ENCODE data around the gene PCGF6. TPM values are rescaled to one million over a fixed set of nuclear protein-coding genes. Genes with fewer than 3 reads are reported as not detected.
"Not testable (repeated sequence)": the region's sequence is repeated elsewhere in the genome, so short reads cannot be mapped to it uniquely, and the experiment has no call there.

PCGF6 gene
- total RNA-seq, 1 experiment from 2014 or later: 15.1 TPM

DNA sequence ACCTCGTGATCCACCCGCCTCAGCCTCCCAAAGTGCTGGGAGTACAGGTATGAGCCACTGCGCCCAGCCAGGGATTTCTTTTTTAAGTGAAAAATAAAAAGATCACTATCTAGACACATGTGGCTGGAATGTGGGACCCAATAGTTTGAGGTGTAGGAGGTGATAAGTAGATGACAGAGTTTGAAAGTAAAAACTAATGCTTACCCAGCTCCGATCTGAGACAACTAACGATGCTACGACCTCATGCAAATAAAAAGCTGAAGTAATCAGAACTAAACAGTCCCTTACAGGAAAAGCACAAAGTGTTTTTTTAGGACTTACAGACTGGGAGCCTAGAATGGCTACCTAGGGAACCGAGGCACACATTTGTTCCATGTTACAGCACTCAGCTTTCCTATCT is 23.0 kb downstream of the PCGF6 start:
- DNase-seq (ENCODE audit: low read depth): no peak

DNA sequence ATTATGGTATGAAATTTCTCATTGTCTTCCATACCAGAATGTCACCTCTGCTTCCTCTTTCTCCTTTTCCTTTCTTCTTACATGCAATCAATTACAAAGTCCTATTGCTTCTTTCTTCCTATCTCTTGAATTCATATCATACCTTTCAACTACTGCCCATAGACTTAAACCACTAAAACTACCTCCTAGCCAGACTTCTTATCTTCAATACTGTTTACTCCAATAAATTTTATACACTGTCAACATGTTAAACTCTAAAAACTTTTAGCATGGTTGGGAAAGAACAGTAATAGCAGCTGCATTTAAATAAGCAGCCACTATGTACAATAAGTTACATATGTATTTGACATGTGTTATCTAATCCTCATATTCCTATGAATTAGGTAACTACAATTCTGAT is 34.9 kb downstream of the PCGF6 start:
- no peak for DNase-seq (ENCODE audit: low read depth)

DNA sequence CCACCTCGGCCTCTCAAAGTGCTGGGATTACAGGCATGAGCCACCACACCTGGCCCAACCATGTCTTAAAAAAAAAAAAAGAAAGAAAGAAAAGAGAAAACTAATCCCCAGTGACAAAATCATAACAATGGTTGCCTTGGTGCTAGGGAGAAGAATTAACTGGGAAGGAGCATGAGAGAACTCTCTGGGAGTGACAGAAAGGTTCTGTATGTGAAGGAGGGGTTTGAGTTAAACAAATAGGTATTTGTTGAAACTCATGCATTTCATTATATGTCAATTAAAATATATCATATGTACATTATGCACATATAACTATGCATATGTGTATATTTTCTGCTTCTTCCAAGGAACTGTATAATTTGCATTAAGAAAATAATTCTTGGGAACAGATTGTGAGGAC is 40.7 kb downstream of the PCGF6 start:
- DNase-seq (ENCODE audit: low read depth): no peak

DNA sequence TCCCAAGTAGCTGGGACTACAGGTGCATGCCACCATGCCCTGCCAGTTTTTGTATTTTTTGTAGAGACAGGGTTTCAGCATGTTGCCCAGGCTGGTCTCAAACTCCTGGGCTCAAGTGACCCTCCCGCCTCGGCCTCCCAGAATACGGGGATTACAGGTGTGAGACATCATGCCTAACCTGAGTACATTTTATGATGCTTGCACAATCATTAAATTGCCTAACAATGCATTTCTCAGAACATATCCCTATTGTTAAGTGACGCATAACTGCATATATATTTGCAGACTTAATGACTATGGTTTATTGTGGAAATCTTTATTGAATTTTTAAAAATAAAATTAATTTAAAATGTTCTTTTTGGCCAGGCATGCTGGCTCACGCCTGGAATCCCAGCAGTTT is 43.3 kb downstream of the PCGF6 start:
- no peak for DNase-seq (ENCODE audit: low read depth)

DNA sequence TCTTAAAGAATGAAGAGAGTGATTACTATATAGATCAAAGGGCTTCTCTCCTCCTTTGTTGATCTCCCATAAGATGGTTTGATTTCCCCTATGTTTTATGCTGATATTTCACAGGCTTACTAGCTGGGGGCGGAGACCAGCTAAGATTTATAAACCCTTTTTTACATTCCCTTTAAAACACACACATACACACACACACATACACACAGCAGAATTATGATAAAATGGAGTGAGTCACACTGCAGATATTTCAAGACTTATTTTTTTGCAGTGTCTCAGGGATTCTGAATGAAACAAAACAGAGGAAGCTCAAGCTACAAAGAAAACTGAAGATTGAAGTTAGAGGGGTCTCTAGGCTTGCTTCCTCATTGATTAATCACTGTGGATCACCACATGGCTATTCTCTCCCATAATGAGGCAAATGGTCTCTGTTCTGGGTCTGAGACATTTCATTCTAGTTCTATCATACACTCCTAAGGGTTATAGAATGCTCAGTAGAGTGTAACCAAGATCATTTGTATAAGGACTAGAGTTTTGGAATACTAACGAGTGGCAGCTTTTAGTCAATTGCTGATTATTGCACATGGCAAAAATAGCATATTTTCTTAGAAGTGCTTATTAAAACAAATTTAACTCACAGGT is 55.4 kb downstream of the PCGF6 start:
- peak; percentile 29 for DNase-seq (ENCODE audit: low read depth)

DNA sequence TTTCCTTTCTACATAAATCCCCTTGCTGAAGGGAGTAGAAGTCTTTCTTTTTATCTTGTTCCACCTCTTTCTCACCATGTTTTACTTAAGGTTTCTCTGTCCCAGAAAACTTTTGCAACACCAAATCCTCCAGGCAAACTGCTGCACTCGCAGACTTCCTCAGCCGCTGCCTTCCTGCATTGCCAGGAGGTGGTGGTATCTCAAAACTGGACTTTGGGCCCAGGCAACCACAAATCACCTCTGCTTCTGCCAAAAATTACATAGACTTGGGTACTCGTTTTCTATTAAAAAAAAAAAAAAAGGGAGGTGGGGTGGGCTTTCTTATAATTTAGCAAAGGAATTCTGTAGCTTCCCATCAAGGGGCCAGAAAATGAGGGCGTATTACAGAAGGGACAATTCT is 59.4 kb downstream of the PCGF6 start:
- DNase-seq (ENCODE audit: low read depth): no peak

DNA sequence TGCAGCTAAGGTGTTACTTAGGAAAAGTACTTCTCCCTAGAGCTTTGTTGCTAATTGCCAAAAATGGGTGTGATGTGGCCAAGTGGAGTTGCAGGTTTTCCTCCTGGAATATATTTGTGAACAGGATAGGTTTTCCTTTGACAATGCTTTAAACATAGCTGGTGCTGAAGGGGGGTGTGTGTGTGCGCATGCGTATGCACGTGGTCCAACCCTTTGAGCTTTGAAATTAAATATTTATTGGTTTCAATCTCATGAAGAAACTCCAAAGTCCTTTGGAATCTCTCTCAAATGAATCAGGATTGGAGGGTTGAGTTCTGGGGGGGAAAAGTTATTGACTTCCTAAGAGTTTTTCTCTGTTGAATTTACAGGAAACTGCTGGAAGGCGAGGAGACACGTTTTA is 62.9 kb downstream of the PCGF6 start:
- DNase-seq (ENCODE audit: low read depth): no peak

DNA sequence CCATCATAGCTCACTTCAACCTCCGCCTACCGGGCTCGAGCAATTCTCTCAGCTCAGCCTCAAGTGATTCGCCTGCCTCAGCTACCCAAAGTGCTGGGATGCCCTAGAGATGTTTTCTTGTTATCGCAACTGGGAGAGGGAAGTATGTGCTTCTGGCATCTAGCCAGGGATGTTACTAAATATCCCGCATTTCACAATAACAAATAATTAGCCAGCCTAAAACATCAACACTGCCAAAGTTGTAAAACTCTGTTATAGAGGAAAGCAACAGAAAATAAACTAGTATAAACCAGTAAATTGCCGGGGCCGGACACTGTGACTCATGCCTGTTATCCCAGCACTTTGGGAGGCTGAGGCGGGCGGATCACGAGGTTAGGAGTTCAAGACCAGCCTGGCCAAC is 66.8 kb downstream of the PCGF6 start:
- DNase-seq (ENCODE audit: low read depth): peak; percentile 45

DNA sequence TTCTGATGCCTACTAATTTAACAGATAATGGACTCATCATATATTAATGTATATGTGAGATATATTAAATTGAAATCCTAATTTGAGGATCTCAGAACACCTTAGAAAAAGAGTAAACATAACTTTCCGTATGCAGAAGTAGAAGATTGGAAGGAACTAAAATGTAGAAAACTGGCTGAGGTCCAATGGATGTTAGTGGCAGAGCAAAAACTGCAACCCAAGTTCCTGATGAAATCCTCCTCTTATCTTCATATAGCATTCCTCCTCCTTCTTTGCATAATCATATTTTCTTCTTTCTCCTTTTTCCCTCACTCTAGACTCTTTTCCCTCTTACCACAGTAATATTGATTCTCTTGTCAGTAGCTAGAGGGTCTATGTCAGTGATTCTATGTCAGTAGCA is 68.0 kb downstream of the PCGF6 start:
- no peak for DNase-seq (ENCODE audit: low read depth)

DNA sequence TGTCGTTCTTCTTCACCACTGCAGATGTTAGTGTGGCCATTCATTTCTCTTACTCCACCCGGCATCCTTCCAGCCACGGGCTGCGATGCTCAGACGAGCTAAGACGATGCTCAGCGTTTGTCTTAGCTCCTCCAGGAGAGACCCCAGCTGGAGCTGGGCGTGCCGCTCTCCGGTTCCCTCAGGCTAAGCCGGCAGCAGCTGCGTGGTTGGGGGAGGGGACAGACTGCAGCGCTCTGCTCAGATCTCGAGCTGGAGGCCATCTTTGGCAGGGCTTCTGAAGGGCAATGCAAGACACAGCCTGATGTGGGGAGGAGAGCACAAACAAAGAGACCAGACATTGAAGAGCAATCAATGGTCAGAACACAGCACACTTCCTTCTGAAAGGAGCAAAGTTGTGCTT is 69.2 kb downstream of the PCGF6 start:
- DNase-seq (ENCODE audit: low read depth): peak; percentile 37

DNA sequence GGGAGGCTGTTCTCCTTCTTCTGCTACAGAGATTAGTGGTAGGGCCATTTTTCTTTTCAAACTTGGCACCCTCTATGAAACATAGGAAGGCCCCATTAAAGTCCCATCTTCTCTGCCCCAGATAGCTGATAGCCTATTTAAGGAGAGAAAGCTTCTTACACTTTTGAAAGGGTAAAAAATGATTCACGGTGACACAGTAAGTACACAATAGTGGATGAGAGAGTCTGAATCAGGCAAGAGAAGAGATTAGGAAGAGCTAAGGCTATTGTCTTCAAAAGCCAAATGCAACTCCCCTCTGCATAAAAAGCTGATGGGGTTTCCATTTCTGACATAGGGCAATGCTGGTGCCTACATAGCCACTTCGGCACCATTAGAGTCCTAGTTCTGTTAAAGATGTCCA is 70.4 kb downstream of the PCGF6 start:
- DNase-seq (ENCODE audit: low read depth): no peak

DNA sequence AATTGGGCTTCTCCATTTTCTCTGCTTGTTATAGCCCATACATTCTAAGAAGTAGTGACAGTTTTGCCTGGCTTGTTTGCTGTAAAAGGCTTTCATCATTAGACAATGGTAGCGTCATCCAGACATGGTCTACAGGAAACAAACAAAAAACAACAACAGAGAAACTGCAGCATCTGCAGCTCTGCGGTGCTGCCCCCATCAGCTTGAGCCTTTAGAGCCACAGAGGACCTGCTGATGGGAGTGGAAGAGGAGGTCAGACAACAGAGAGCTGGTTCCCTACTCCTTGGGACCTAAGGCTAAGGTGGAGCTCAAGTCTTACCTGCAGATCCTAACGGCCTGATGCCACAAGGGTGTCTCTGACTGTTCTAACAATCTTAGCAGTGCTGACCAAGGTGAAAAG is 70.9 kb downstream of the PCGF6 start:
- no peak for DNase-seq (ENCODE audit: low read depth)

DNA sequence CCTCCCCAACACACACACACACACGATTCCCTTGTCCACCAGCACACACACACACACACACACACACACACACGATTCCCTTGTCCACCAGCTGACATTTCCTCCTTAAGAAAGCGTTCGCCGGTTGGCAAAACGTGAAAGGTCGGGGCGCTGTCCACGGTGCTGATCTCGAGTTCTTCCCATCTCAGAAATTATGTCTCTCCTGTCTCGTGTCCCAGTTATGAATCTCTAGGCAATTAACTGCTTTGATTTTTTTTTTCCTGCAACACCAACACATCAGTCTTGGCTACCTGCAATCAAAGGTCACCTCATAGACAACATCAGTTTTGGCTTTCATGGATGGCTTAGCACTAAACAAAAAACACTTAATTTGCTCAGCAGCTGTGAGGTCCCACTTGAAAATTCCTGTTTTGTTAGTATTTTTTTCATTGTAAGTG is 72.1 kb downstream of the PCGF6 start:
- DNase-seq (ENCODE audit: low read depth): peak; percentile 36

DNA sequence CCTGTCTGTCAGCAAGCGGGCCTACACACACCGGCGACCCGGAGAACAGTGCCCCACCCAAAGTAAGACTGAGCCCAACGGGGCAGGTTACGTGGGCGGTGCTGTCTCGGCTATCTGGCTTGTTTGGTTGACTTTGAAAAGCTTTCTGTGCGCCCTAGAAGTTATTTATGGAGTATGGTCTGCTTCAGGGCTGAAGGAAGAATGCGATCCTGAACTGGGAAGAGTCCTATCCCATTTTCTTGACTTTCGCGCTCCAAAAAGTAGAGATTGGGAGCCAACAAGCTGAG is 72.5 kb downstream of the PCGF6 start:
- DNase-seq (ENCODE audit: low read depth): no peak

DNA sequence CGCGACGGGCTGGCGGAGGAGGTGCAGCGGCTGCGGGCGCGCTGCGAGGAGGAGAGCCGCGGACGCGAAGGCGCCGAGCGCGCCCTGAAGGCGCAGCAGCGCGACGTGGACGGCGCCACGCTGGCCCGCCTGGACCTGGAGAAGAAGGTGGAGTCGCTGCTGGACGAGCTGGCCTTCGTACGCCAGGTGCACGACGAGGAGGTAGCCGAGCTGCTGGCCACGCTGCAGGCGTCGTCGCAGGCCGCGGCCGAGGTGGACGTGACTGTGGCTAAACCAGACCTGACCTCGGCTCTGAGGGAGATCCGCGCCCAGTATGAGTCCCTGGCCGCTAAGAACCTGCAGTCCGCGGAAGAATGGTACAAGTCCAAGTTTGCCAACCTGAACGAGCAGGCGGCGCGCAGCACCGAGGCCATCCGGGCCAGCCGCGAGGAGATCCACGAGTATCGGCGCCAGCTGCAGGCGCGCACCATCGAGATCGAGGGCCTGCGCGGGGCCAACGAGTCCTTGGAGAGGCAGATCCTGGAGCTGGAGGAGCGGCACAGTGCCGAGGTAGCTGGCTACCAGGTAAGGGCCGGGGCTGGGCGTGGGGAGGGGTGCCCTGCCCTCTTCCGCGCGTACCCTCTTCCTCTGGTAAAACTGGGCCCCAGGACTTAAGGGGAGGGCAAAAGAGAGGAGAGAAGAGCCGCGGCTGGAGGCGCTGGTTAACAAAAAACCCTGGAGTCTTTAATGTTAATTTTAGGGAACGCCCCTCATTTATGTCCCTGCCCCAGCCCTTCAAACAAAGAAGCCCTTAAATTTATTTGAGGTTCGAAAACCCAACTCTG is 73.0 kb downstream of the PCGF6 start:
- no peak for DNase-seq (ENCODE audit: low read depth)

DNA sequence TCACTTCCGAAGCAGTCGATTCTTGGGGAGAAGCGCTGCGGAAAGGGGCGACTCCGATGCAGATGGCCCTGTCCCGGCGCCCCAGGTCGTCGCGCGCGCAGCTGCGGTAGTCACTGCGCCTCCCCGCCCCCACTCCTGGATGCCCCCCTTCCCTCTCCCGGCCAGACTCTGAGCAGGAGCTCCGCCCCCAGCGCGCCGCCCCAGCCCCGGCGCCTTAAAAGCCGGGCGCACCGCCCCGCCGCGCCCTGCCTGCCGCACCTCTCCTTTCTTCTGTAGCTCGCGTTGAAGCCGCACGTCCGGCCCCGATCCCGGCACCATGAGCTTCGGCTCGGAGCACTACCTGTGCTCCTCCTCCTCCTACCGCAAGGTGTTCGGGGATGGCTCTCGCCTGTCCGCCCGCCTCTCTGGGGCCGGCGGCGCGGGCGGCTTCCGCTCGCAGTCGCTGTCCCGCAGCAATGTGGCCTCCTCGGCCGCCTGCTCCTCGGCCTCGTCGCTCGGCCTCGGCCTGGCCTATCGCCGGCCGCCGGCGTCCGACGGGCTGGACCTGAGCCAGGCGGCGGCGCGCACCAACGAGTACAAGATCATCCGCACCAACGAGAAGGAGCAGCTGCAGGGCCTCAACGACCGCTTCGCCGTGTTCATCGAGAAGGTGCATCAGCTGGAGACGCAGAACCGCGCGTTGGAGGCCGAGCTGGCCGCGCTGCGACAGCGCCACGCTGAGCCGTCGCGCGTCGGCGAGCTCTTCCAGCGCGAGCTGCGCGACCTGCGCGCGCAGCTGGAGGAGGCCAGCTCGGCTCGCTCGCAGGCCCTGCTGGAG is 73.8 kb downstream of the PCGF6 start, which contains the start of gene INA:
Gene INA, plus strand, starts transcription at position 243 of the 817 bp plus-strand sequence. Its CDS starts 74 bp downstream, at position 317.
- DNase-seq (ENCODE audit: low read depth): peak; percentile 62

DNA sequence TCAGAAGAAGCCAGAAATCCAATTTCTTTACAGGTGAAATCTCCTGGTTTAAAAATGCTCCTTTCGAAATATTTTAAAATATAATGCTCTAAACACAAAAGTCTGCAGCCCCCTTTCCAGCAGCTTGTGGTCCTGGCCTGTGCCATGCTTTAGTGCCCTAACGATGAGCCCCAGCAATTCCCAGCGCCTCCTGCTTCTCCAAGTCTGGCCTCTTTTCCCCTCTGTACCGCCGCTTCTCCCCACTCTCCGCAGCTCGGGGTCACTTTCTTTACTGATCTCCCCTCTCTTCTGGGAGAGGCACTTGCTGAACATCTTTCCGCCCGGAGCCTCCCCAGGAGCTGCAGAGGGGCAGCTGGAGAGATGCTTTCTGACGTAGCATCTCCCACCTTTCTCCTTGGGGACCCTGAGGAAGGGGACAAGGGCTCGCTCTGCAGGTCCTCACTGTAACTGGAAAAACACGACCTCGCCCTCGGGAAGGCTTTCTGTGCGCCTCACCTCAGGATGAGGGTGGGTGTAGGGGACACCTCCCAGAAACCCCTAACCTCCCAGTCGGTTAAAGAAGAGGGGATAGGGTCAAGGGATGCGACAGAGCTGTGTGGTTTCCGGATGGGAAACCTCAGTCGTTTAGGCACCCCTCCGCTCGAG is 74.6 kb downstream of the PCGF6 start:
- DNase-seq (ENCODE audit: low read depth): no peak

DNA sequence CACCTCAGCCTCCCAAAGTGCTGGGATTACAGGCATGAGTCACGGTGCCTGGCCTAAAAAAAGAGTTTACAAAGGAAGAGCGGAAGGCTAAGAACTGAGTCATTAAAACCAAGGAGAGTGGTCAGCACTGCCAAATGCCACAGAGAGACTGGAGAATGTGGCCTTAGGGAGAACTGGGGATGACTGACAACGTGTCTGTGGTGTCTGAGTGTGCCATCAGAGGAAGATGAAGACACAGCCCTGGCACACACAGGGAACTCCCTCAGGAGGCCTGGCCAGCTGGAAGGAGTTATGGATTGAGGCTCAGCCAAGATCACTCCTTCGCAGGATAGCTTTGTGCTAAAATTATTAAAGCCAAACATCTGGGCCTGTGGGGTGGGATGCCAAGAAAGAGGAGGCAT is 77.9 kb downstream of the PCGF6 start:
- peak; percentile 100 for DNase-seq (ENCODE audit: low read depth)

DNA sequence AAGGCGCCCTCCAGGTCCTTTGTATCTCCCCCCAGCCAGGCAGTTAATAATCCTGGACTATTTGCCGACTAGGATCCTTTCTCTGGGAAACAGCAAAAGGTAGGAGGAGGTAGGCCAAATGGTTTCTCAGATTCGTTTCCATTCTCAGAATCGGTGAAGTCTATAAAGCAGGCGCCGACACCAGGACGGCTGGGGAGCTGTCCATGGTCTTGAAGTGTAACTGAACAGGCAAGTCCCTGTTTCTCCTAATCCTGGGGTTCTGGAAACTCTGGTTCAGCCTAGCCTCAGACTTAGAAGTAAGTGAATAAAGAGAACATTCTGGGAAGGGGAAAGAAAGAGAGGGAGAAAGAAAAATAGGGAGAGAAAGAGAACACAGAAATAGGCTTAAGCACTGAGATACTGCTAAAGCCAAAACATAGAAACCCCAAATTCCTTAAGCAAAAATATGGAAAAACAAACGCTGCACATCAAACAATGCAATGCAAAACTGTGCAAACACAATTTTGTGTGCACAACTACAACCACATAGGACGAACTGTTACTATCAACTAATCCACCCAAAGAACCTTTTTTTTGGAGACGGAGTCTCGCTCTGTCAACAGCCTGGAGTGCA is 85.1 kb downstream of the PCGF6 start:
- peak; percentile 62 for DNase-seq (ENCODE audit: low read depth)

DNA sequence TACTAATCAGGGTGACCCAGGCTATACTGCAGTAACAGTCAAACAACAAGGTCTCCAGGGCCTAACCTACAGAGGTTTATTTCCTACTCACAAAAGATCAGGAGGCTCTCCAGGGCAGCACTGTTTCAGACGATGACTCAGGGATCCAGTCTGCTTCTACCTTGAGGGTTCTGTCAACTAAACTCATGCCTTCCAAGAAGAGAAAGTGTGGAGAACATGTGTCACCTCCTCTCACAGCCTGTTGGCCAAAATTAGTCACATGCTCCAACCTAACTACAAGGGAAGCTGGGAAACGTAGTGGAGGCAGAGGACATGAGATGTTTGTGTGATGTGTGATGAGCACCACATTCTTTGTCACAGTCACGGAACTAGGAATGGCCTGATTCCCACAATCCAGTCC is 88.7 kb downstream of the PCGF6 start:
- DNase-seq (ENCODE audit: low read depth): peak; percentile 37

DNA sequence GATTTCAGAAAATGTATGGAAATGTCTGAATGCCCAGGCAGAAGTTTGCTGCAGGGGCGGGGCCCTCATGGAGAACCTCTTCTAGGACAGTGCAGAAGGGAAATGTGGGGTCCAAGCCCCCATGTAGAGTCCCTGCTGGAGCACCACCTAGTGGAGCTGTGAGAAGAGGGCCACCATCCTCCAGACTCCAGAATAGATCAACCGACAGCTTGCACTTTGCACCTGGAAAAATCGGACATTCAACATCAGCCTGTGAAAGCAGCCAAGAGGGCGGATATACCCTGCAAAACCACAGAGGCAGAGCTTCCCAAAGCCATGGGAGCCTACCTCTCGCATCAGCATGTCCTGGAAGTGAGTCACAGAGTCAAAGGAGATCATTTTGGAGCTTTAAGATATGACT is 91.0 kb downstream of the PCGF6 start:
- no peak for DNase-seq (ENCODE audit: low read depth)

DNA sequence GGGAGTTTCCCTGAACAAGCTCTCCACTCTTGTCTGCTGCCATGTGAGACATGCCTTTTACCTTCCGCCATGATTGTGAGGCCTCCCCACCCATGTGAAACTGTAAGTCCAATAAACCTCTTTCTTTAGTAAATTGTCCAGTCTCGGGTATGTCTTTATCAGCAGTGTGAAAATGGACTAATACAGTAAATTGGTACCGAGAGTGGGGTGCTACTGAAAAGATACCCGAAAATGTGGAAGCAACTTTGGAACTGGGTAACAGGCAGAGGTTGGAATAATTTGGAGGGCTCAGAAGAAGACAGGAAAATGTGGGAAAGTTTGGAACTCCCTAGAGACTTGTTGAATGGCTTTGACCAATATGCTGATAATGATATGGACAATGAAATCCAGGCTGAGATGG is 92.0 kb downstream of the PCGF6 start:
- not testable (repeated sequence) for DNase-seq (ENCODE audit: low read depth)
